GM18907 (cell line): ENCODE data around the gene TBXA2R.
"Not testable (repeated sequence)": the region's sequence is repeated elsewhere in the genome, so short reads cannot be mapped to it uniquely, and the experiment has no call there.

Experiments
- ATAC-seq: cut with Tn5 transposase; IDR thresholded peaks from one replicate; pipeline ENCODE4 v1.9.1; 2021; ENCODE audit warnings: mild to moderate bottlenecking, moderate library complexity; ENCODE audit not compliant: unreplicated experiment

Gene TBXA2R

GRCh38 chr19:3641515-3642269 lies 35.0 kb upstream of the TBXA2R start:
- ATAC-seq: no peak

DNA sequence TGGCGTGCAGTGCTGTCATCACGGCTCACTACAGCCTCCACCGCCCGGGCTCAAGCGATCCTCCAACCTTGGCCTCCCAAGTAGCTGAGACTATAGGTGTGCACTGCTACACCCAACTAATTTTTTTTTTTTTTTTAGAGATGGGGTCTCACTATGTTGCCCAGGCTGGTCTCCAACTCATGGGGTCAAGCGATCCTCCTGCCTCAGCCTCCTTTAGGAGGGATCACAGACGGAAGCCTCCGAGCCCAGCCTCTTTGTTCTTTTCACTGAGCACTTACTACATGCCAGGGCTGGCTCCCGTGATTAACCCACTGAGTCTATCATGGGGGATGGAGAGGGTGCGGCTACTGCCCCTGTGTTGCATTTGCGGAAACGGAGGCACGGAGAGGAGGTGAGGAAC lies 32.8 kb upstream of the TBXA2R start:
- ATAC-seq: no peak

DNA sequence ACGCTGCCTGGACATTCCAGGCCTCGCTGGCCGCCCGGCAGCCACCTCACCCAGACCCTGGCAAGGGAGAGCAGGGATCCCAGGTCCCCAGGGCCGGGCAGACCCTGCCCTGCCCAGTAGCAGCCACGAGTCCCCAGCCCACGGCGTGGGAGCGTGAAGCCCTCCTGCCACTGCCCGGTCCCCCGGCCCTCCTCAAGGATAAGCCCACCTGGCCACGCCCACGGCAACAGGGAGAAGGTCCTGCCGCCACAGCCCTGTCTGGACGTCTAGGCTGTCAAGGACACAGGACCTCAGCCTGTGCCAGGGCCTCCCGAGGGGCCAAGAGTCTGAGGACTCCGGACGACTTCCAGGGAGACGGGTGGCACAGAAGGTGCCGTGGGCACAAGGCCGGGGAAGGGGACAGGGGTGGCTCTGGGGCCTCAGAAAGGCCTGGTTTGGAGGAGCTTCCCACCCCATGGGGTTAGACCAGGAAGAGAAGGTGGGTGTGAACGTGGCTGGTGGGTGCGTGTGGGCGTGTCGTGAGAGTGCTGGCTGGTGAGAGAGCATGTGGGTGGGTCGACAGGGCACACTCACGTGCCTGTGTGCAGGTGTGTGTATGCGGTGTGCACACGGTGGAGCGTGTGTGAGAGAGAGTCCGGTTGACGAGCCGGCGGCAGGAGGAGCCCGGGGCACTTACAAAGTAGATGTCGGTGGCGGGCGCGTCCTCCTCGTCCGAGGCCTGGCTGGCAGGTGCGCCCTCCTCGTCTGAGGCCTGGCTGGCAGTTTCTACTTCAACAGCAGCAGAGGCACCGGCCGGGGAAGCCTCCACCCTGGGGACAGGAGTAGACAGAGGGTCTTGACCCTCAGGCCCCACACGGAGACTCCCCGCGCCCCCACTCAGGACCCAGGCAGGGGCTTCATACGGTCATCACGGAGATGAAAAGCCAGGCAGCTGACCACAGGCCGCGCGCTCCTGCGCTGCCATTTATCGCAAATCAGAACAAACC lies 31.8 kb upstream of the TBXA2R start:
- ATAC-seq: no peak

- no peak for ATAC-seq
These were observed 30.9 kb upstream of the TBXA2R start for GRCh38 chr19:3637621-3638020.

DNA sequence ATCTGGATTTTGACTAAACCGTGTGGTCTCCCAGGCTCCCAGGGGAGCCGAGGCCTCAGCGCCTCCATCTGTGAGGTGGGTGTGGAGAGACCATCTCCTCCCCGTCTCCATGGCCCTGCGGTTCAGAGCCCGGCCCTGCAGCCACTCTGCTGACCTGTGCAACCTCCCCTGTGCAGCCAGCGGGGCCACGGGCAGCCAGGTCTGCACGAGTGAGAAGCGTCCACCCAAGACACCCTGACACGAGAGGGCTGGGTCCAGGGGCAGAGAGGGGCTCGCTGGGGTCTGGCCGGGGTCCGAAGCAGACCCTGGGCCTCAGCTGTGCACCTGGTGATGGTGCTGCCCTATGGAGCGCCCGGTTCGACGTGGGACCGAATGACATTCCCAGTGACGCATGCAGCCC lies 30.3 kb upstream of the TBXA2R start:
- no peak for ATAC-seq

GRCh38 chr19:3636506-3636905 lies 29.8 kb upstream of the TBXA2R start:
- no peak for ATAC-seq

GRCh38 chr19:3634496-3635045 lies 27.9 kb upstream of the TBXA2R start:
- no peak for ATAC-seq

- no peak for ATAC-seq
These were observed 26.9 kb upstream of the TBXA2R start for GRCh38 chr19:3633559-3633988.

DNA sequence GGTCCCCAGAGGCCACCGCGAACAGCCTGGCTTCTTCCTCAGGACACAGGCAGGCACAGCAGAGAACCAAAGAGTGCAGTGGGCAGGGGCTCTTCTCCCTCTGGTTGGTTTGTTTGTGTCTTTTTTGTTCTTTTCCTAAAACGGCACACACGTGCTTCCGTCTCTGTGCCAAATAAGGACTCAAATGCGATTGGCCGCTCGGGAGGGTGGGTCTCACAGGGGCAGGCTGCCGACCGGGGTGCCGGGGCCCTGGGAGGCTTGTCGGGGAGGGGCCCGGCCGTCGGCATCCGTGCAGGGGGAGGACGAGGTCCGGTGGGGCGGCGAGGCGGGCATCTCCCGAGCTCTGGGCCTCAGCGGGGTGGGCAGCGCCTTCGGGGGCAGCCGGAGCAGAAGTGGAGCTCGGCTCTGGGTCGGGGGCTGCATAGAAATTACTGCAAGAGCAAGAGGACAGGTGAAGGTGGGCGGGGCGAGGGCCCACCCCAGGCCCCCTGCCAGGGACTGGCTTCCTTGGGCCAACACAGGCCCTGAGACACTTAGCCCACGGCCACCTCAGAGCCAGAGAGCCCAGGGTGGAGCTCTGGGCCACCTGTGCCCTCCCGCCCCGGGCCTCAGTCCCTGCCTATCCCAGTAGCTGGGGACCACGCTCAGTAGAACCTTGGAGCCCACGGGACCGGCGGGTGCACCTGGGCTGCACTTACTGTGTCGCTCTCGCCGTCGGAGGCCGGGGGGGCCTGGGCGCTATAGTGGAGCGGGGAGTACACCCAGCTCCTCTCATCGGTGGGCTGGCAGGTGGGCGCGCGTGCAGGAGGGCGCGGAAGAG lies 26.3 kb upstream of the TBXA2R start:
- ATAC-seq: no peak

- no peak for ATAC-seq
These were observed 25.4 kb upstream of the TBXA2R start for GRCh38 chr19:3632098-3632497.

- no peak for ATAC-seq
These were observed 24.6 kb upstream of the TBXA2R start for GRCh38 chr19:3631053-3631861.

DNA sequence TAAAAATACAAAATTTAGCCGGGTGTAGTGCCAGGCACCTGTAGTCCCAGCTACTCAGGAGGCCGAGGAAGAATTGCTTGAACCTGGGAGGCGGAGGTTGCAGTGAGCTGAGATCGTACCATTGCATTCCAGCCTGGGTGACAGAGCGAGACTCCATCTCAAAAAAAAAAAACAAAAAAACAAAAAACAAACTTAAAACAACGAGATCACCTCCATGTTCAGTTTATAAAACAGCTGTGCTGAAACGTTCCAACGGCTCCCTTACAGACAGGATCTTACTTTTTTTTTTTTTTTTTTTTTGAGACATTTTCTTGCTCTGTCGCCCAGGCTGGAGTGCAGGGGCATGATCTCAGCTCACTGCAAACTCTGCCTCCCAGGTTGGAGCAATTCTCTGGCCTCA lies 22.1 kb upstream of the TBXA2R start:
- not testable (repeated sequence) for ATAC-seq

DNA sequence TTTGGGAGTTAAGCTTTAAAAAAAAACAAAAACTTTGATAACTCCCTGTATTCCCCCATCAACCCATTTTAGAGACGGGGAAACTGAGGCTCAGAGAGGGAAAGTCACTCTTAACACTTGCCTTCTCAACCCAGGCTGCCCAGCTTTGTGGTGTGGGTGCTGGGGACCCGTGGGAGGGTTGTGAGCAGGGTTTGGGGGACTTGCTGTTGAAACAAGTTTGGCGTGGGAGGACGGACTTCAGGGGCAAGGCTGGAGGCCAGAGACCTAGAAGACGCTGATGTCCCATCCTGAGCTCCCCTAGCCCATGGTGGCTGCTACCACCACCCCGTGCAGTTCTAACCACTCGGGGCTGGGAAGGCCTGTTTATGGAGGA lies 20.7 kb upstream of the TBXA2R start:
- no peak for ATAC-seq

- ATAC-seq: peak; percentile 82
These were observed 20.0 kb upstream of the TBXA2R start, which contains the start of gene CACTIN for GRCh38 chr19:3626473-3627350. Gene CACTIN (minus strand): TSS chr19:3626790. CDS start chr19:3626762, 28 bp downstream.

DNA sequence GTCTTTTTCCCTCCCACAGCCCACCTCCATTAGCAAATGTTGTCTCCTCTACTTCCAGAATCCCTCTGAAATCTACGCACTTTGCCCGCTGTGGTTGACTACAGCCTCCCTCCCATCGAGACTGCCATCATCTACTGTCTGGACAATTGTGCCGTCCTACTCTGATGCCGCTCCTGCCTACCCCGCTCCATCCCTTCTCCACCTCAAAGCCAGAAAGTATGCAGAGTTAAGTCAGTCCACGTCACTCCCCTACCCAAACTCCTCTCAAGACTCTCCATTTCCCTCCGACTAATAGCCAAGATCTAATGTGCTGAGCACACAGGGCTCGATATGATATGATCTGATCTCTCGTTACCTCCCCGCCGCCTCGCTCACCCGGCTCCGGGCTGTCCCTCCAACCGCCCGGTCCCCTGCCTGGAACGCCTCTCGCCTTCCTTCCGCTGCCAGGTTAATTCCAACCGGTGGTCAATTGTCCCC lies 19.4 kb upstream of the TBXA2R start:
- ATAC-seq: peak; percentile 2

DNA sequence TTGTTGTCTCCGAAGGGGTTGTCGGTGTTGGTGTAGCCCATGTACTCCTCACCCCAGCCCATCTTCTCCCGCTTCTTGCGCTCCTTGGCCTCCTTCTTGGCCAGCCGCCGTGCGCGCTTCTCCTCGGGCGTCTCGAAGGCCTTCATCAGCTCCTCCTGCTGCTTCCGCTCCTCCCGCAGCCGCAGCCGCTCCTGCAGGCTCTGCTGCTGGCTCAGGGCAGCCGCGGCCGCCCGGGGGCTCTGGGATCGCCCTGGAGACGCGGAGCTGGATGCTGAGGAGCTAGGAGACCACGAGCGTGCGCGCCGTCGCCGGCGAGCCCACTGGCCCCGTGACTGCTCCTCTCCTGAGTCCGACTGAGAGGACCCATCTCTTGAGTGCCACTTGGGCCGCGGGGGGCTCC lies 17.0 kb upstream of the TBXA2R start:
- no peak for ATAC-seq

GRCh38 chr19:3622224-3622623 lies 15.5 kb upstream of the TBXA2R start:
- no peak for ATAC-seq

DNA sequence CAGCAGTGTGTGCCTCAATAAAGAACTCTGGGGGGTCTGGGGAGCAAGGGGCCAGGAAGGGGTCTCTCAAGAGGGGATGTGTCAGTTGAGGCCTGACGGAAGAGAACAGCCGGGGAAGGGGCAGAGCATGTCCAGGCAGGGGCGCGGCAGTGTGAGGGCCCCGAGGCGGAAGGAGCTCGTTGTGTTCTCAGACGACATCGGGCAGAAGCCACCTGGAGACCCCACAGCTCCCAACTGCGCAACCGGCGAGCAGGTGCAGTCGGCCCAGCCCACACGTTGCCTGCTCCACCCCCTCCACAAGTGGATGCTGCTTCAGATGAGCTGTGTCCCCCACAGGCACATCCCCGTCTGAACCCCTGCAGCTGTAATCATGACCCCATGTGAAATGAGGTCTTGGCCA lies 15.0 kb upstream of the TBXA2R start:
- ATAC-seq: no peak
